SHP77 treated with DMSO at 0.1 percent for 48 hours (cell line): ENCODE data around the gene TNFRSF19.

Experiments used
- DNase-seq: peaks from one replicate; lab custom pipeline; 2025; lab: John Stamatoyannopoulos, UW

The TNFRSF19 gene

GRCh38 chr13:23716401-23716800 lies 146.2 kb downstream of the TNFRSF19 start:
- no peak for DNase-seq

GRCh38 chr13:23718996-23719395 lies 148.8 kb downstream of the TNFRSF19 start:
- DNase-seq, result no peak

- no peak for DNase-seq
These were observed 152.7 kb downstream of the TNFRSF19 start for GRCh38 chr13:23722726-23723453.

GRCh38 chr13:23723471-23723870 lies 153.3 kb downstream of the TNFRSF19 start:
- DNase-seq, result no peak

GRCh38 chr13:23724196-23724970 lies 154.2 kb downstream of the TNFRSF19 start:
- peak; percentile 24 for DNase-seq
